ENCODE data around the gene ALK.

Gene ALK

DNA sequence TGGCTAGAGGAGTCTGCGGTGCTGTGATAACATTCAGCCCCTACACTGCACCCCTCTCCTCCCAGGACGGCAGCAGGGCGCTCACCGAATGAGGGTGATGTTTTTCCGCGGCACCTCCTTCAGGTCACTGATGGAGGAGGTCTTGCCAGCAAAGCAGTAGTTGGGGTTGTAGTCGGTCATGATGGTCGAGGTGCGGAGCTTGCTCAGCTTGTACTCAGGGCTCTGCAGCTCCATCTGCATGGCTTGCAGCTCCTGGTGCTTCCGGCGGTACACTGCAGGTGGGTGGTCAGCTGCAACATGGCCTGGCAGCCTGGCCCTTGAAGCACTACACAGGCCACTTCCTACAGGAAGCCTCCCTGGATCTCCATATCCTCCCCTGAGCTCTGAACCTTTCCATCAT, 698.1 kb downstream of the ALK start:
- TF ChIP-seq CTCF (IDR thresholded peaks at IDR 0.05; ENCODE audit: low read depth, low read length), result no peak
- no peak for DNase-seq
- H3K27me3 ChIP-seq (ENCODE audit: insufficient read depth, low read depth, severe bottlenecking), result no peaks in the 10 kb centered on the region

GRCh38 chr2:29222381-29223179, 698.8 kb downstream of the ALK start:
- DNase-seq, result no peak
- no peak for TF ChIP-seq CTCF (IDR thresholded peaks at IDR 0.05; ENCODE audit: low read depth, low read length)
- no peak overlapping the region for H3K4me3 ChIP-seq (ENCODE audit: low read depth, low read length)
- H3K36me3 ChIP-seq, result no peaks in the 10 kb centered on the region
- no peak overlapping the region for H3K27ac ChIP-seq
- H3K9me3 ChIP-seq (ENCODE audit: severe bottlenecking), result no peaks in the 10 kb centered on the region
- no peaks in the 10 kb centered on the region for H3K27me3 ChIP-seq (ENCODE audit: insufficient read depth, low read depth, severe bottlenecking)

More for the DNA sequence above, 698.1 kb downstream of the ALK start:
- no peaks in the 10 kb centered on the region for H3K9me3 ChIP-seq (ENCODE audit: severe bottlenecking)
- H3K4me3 ChIP-seq (ENCODE audit: low read depth, low read length), result no peak overlapping the region
- H3K27ac ChIP-seq, result no peak overlapping the region
- no peaks in the 10 kb centered on the region for H3K36me3 ChIP-seq

- Histone ChIP-seq H3K9me3 (ENCODE audit: severe bottlenecking) (no peaks in the 10 kb centered on the region), H3K27ac (no peak overlapping the region), H3K4me3 (ENCODE audit: low read depth, low read length) (no peak overlapping the region), H3K27me3 (ENCODE audit: insufficient read depth, low read depth, severe bottlenecking) (no peaks in the 10 kb centered on the region), H3K36me3 (no peaks in the 10 kb centered on the region)
- TF ChIP-seq CTCF (IDR thresholded peaks at IDR 0.05; ENCODE audit: low read depth, low read length), result no peak
- DNase-seq, result no peak
Measured at GRCh38 chr2:29220506-29221270, 700.7 kb downstream of the ALK start.

- H3K27me3 ChIP-seq (ENCODE audit: insufficient read depth, low read depth, severe bottlenecking), result no peaks in the 10 kb centered on the region
- no peaks in the 10 kb centered on the region for H3K9me3 ChIP-seq (ENCODE audit: severe bottlenecking)
- no peaks in the 10 kb centered on the region for H3K36me3 ChIP-seq
- no peak overlapping the region for H3K27ac ChIP-seq
- no peak for TF ChIP-seq CTCF (IDR thresholded peaks at IDR 0.05; ENCODE audit: low read depth, low read length)
- no peak for DNase-seq
- H3K4me3 ChIP-seq (ENCODE audit: low read depth, low read length), result no peak overlapping the region
Measured at GRCh38 chr2:29219374-29219773, 702.0 kb downstream of the ALK start.

- Histone ChIP-seq H3K27ac (no peak overlapping the region), H3K9me3 (ENCODE audit: severe bottlenecking) (no peaks in the 10 kb centered on the region), H3K27me3 (ENCODE audit: insufficient read depth, low read depth, severe bottlenecking) (no peaks in the 10 kb centered on the region), H3K36me3 (no peaks in the 10 kb centered on the region), H3K4me3 (ENCODE audit: low read depth, low read length) (no peak overlapping the region)
- no peak for TF ChIP-seq CTCF (IDR thresholded peaks at IDR 0.05; ENCODE audit: low read depth, low read length)
- no peak for DNase-seq
Measured at GRCh38 chr2:29218550-29219125, 702.7 kb downstream of the ALK start.

Data from WERI-Rb-1 (cell line).